Stimulated activated naive B cell treated with anti-CD40 and anti-IgM and Interleukin-4, amounts not matched to agents 10 μg/mL and 1 μg/mL and 100 μg/mL, for 72 hours (primary cell): ENCODE results near the gene CYTH1.

Source experiments
- ATAC-seq, 2 donors: fragments of 150-1000 bp; cut with Tn5 transposase; replicated peaks; 2 replicates each; pipeline ENCODE4 v1.10.0; 2021; ENCODE audit warnings: moderate library complexity in 1 of 2
- DNase-seq: peaks from one replicate; pipeline ENCODE4 v3.0.0; 2021
- H3K27ac Mint-ChIP-seq: one replicate; pipeline ENCODE4 v1.8.0; 2022; ENCODE audit warnings: mild to moderate bottlenecking, mixed read lengths
- H3K27me3 Mint-ChIP-seq, 2 donors: one replicate each; pipeline ENCODE4 v1.8.0; 2022; ENCODE audit warnings: mixed read lengths in 2 of 2
- H3K36me3 Mint-ChIP-seq, 2 donors: one replicate each; pipeline ENCODE4 v1.8.0; 2022; ENCODE audit warnings: mixed read lengths in 2 of 2, mild to moderate bottlenecking in 1 of 2
- H3K4me1 Mint-ChIP-seq, 2 donors: one replicate each; pipeline ENCODE4 v1.8.0; 2022; ENCODE audit warnings: mixed read lengths in 2 of 2, mild to moderate bottlenecking in 1 of 2
- H3K4me3 Mint-ChIP-seq, 2 donors: one replicate each; pipeline ENCODE4 v1.8.0; 2022; ENCODE audit warnings: mild to moderate bottlenecking in 2 of 2, mixed read lengths in 2 of 2, moderate library complexity in 1 of 2
- H3K9me3 Mint-ChIP-seq, 2 donors: one replicate each; pipeline ENCODE4 v1.8.0; 2022; ENCODE audit warnings: mixed read lengths in 2 of 2, mild to moderate bottlenecking in 1 of 2

Gene CYTH1, protein sequence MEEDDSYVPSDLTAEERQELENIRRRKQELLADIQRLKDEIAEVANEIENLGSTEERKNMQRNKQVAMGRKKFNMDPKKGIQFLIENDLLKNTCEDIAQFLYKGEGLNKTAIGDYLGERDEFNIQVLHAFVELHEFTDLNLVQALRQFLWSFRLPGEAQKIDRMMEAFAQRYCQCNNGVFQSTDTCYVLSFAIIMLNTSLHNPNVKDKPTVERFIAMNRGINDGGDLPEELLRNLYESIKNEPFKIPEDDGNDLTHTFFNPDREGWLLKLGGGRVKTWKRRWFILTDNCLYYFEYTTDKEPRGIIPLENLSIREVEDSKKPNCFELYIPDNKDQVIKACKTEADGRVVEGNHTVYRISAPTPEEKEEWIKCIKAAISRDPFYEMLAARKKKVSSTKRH

DNA sequence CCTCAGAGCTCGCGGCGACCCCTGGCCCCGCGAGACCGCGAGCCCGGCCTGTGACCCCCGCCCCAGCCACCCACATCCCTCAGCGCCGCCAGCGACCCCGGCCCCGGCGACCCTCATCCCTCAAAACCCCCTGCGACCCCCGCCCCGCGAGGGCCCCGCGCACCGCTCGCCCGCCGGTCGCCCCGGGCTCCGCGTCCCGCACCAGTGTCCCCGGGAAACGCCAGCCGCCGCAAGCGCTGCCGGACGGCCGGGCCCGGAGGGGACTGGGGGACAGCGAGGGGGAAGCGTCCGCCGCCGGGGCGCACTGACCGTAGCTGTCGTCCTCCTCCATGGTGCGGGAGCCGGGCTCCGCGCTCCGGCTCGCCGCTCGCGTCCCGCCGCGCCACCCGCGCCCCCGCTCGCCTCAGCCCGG lies at the start of gene CYTH1:
CYTH1 (minus strand) TSS at position 381 of the 412 bp plus-strand sequence; CDS start at position 331, 50 bp downstream.
- DNase-seq (no peak), ATAC-seq (no peak)
- peak within 1 kb of the TSS; percentile 98 for H3K27ac Mint-ChIP-seq
- H3K27me3 Mint-ChIP-seq, result no peaks in the 10 kb centered on the region
- peaks cover 14 to 23% of the 10 kb centered on the region in 2 donors for H3K36me3 Mint-ChIP-seq
- H3K4me1 Mint-ChIP-seq, result peaks cover 22 to 44% of the 10 kb centered on the region in 2 donors
- no peaks in the 10 kb centered on the region for H3K9me3 Mint-ChIP-seq
- peak within 1 kb of the TSS; percentile 89 for H3K4me3 Mint-ChIP-seq

DNA sequence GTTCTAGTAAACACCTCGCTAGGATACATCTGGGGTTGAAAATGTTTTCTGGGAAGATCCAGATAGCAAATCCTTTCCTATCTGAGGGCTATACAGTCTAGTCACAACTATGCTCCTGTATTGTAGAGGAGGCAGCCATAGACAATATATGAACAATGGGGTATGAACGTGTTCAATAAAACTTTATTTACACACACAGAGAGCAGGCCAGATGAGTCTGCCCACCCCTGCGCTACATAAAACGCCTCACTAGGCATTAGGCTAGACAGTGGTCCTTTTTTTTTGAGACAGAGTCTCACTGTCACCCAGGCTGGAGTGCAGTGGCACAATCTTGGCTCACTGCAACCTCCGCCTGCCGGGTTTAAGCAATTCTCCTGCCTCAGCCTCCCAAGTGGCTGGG lies 47.4 kb upstream of the CYTH1 start:
- Mint-ChIP-seq H3K9me3 (no peaks in the 10 kb centered on the region), H3K4me3 (no peak overlapping the region), H3K27ac (no peak overlapping the region), H3K36me3 (peaks cover 59 to 65% of the 10 kb centered on the region in 2 donors), H3K4me1 (peaks cover 5 to 15% of the 10 kb centered on the region in 2 donors), H3K27me3 (no peaks in the 10 kb centered on the region)
- ATAC-seq (no peak), DNase-seq (no peak)

DNA sequence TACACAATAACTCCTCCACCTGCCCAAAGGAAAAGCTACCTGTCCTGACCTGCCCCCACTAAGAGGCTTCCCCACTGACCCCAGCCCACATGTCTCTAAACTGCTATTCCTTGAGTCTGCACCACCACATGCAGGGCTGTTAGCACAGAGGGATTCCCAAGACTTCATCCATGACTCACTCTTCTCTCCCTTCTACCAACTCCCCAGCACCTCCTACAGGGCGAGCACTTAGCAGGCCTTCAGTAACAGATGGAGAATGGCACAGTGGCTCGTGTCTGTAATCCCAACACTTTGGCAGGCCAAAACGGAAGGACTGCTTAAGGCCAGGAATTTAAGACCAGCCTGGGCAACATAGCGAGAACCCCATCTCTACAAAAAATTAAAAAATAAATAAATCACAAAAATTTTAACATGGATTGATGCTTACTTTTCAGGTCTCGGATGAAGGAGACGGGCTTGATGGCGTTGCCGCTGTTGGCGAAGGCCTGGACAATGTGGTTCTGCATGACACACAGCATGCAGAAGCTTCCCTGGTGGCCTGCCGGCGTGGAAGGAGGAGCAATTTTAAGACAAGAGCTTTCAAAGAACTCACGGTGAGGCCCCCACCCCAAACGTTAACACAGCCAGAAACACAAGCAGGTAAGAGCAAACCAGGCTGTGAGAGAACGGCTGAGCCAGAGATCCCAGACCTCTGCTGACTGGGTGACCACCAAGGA lies 46.6 kb upstream of the CYTH1 start:
- Mint-ChIP-seq H3K27ac (peak overlapping the region; percentile 43), H3K36me3 (peaks cover 63 to 71% of the 10 kb centered on the region in 2 donors), H3K4me1 (peaks cover 7 to 15% of the 10 kb centered on the region in 2 donors), H3K27me3 (no peaks in the 10 kb centered on the region), H3K9me3 (no peaks in the 10 kb centered on the region), H3K4me3 (no peak overlapping the region)
- DNase-seq (no peak), ATAC-seq (no peak)

DNA sequence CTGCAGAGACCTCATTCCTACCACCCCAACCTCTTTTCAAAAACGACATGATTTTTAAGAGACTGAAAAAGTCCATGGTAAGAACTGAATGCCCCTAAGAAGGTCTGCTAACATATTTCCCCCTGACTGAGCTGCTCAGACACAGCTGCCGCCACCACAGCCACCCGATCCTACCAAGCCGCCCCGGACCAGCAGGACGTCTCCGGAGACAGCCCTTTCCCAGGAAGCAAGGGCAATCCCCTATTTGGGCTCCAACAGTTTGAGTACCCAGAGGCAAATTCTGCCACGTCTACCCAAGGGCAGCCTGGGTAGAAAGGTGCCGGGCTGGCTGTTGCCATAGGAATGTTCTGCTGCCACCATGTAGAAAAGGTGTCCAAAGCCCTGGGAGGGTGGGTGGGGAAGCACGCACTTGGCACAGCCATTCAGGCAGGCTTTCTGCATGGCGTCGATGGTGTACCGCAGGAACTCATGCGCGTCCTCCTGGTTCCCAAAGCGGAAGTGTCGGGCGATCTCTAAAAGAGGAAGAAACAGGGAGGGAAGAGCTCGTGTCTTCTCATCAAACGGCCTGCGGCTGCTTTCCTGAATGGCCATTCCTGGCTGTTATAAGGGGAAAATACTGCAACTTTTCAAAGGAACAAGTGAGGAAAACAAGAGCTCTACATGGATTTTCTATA lies 44.9 kb upstream of the CYTH1 start:
- Mint-ChIP-seq H3K27me3 (no peaks in the 10 kb centered on the region), H3K27ac (peak overlapping the region; percentile 7), H3K36me3 (peaks cover 64 to 72% of the 10 kb centered on the region in 2 donors), H3K9me3 (no peaks in the 10 kb centered on the region), H3K4me1 (peaks cover 5 to 15% of the 10 kb centered on the region in 2 donors), H3K4me3 (no peak overlapping the region)
- ATAC-seq (peak in 1 of 2 donors; percentile 47), DNase-seq (no peak)

DNA sequence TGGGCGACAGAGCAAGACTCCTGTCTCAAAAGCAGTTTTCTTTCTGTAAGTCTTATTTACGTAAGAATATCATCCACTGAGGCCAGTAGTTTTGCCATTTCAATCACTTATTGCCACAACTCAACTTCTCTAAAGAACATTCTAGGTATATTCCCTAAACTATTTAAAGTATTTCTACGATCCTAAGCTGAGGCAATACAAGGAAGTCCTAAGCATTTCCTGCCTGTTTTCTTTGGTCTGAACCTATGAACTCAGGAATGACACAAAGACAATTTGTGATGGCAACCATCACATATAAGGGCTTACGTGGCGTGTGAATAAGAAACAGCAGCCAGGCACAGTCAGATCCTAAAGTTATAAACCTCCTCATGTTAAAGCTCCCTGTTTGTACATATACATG lies 44.3 kb upstream of the CYTH1 start:
- ATAC-seq (no peak), DNase-seq (no peak)
- H3K9me3 Mint-ChIP-seq, result no peaks in the 10 kb centered on the region
- H3K27me3 Mint-ChIP-seq, result no peaks in the 10 kb centered on the region
- peaks cover 63 to 76% of the 10 kb centered on the region in 2 donors for H3K36me3 Mint-ChIP-seq
- peaks cover 5 to 15% of the 10 kb centered on the region in 2 donors for H3K4me1 Mint-ChIP-seq
- H3K4me3 Mint-ChIP-seq, result no peak overlapping the region
- H3K27ac Mint-ChIP-seq, result no peak overlapping the region

DNA sequence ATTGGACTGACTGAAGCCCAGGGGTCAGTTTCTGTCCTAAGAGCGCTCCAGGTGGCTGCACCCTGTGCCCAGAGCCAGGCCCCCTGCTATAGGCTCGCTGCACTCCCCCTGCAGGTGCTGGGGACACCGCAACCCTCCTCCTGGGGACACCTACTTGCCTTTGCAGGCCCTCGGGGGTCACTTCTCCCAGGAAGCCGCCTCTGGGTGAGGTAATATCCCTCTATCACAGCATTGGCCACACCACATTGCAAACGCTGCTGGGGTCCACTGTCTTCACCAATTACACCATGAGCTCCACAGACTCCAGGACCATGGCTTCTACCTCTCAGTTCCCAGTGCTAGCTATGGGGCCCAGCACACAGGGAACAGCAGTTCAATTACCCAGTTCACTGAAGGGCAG lies 43.6 kb upstream of the CYTH1 start:
- no peak for DNase-seq
- no peak overlapping the region for H3K4me3 Mint-ChIP-seq
- H3K9me3 Mint-ChIP-seq, result no peaks in the 10 kb centered on the region
- no peak for ATAC-seq
- no peak overlapping the region for H3K27ac Mint-ChIP-seq
- no peaks in the 10 kb centered on the region for H3K27me3 Mint-ChIP-seq
- peaks cover 65 to 81% of the 10 kb centered on the region in 2 donors for H3K36me3 Mint-ChIP-seq
- H3K4me1 Mint-ChIP-seq, result peaks cover 6 to 15% of the 10 kb centered on the region in 2 donors

DNA sequence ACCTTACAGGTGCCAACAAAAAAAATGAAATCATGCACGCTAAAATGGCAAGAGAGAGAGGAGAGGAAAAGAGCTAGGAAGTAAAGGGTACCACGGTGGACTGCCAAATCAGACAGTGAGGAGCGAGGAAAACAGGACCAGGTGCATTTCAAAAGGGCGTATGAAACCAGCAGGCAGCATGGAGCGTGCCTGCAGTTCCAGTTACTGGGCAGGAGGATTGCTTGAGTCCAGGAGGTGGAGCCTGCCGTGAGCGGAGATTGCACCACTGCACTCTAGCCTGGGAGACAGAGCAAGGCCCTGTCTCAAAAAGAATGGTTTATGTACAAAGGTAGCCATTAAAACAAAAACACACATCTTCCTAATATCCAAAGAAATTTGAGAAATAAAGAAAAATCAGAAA lies 42.2 kb upstream of the CYTH1 start:
- ATAC-seq (no peak), DNase-seq (no peak)
- peaks cover 64 to 86% of the 10 kb centered on the region in 2 donors for H3K36me3 Mint-ChIP-seq
- no peaks in the 10 kb centered on the region for H3K9me3 Mint-ChIP-seq
- no peak overlapping the region for H3K4me3 Mint-ChIP-seq
- H3K27me3 Mint-ChIP-seq, result no peaks in the 10 kb centered on the region
- H3K27ac Mint-ChIP-seq, result no peak overlapping the region
- peaks cover 8 to 24% of the 10 kb centered on the region in 2 donors for H3K4me1 Mint-ChIP-seq

DNA sequence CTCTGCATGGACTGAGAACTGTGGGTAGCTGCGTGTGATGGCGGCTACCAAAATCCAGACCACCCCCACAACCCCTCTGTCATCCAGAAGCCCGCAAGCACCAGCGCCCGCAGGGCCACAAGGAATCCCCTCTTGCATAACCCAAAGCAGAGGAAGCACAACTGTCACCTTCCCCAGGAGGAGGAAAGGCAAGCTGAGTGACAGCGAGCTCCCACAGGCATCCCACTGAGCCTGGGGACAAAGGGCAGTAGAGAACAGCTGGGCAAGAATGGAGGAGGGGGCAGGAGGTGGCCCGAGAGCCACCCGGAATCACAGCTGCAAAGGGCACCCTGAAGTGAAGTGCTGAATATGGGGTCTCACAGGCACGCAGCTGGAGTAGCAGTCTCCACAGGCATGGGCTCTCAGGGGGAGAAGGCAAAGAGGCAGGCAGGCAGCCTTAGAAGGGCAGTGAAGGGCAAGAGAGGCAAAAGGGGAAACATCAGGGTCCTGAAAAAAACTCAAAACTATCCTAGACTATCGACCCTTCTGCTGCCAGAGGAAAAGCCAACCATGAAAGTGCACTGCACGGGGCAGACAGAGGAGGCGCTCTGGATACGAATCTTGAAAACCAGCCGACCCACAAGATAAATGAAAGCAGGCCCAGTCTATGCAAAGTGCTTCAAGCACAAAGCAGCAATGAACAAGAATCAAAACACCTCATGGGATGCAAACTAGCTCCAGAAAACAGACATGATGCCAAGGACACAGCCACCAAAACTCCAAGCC lies 41.4 kb upstream of the CYTH1 start:
- H3K9me3 Mint-ChIP-seq, result no peaks in the 10 kb centered on the region

DNA sequence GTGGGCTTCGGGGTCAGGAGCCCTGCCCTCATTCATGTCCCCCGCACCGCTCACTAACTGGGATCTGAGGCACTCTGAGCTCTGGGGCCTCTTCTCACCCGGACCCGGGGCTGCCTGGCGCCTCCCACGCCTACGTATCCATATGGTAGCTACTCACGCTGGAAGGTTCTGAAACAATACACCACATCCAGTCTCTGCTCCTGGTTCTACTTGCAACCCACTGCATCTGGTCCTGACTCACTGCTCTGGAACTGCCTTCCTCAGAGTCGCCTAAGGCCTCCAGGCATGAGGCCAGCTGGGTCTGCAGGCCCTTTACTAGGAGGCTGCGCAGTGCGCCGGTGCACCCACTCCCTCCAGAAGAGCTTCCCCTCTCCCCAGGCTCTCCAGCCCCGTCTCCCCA lies 40.5 kb upstream of the CYTH1 start:
- ATAC-seq (no peak), DNase-seq (no peak)
- H3K27me3 Mint-ChIP-seq, result no peaks in the 10 kb centered on the region

More for the DNA sequence above, 41.4 kb upstream of the CYTH1 start:
- DNase-seq, result no peak
- peaks cover 69 to 87% of the 10 kb centered on the region in 2 donors for H3K36me3 Mint-ChIP-seq
- no peaks in the 10 kb centered on the region for H3K27me3 Mint-ChIP-seq
- peak overlapping the region; percentile 65 for H3K27ac Mint-ChIP-seq
- no peak for ATAC-seq
- peaks cover 12 to 30% of the 10 kb centered on the region in 2 donors for H3K4me1 Mint-ChIP-seq
- no peak overlapping the region for H3K4me3 Mint-ChIP-seq

DNA sequence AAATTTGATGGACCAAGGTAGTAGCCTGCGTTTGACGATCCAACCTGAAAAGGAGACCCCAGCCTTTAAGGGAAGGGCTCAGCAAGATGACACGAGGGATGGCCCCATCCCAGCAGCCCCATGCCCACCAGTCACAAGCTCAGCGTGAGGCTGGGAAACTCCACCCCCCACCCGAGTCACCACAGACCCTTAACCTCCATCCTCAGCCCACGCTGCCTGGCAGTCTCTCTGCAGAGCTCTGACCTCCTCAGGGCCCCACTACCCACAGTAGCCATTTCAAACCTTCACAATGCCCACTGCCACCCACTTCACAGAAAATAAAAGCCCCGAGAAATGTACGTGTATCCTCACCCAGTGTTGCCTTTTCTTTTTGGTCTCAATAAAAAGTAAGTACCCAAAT lies 39.9 kb upstream of the CYTH1 start:
- DNase-seq, result no peak
- Mint-ChIP-seq H3K4me3 (no peak overlapping the region), H3K9me3 (no peaks in the 10 kb centered on the region), H3K27me3 (no peaks in the 10 kb centered on the region), H3K36me3 (peaks cover 69 to 81% of the 10 kb centered on the region in 2 donors), H3K27ac (no peak overlapping the region), H3K4me1 (peaks cover 10 to 20% of the 10 kb centered on the region in 2 donors)
- no peak for ATAC-seq

More for the DNA sequence above, 40.5 kb upstream of the CYTH1 start:
- Mint-ChIP-seq H3K27ac (peak overlapping the region; percentile 14), H3K36me3 (peaks cover 64 to 81% of the 10 kb centered on the region in 2 donors), H3K4me3 (no peak overlapping the region), H3K9me3 (no peaks in the 10 kb centered on the region), H3K4me1 (peaks cover 10 to 26% of the 10 kb centered on the region in 2 donors)

DNA sequence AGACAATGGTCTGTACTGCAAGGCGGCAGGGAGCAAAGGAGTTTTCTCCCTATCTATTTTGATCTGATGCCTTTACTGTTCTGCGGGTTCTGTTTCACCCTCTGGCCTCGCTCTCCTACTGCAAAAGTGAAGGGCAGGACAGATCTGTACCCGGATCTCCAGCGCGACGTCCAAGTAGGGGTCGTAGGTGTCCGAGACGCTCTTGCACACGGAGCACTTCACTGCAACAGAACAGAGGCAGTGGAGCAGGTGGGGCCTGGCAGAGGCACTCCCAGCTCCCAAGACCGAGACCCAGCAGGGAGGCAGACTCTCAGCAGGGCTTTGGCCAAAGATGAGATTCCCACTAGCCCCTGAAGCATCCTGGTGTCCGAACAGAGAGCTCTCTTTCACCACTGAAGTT lies 38.8 kb upstream of the CYTH1 start:
- Mint-ChIP-seq H3K4me3 (no peak overlapping the region), H3K27me3 (no peaks in the 10 kb centered on the region), H3K4me1 (peaks cover 10 to 18% of the 10 kb centered on the region in 2 donors), H3K36me3 (peaks cover 67 to 80% of the 10 kb centered on the region in 2 donors), H3K27ac (no peak overlapping the region), H3K9me3 (no peaks in the 10 kb centered on the region)
- DNase-seq, result no peak
- ATAC-seq, result no peak

DNA sequence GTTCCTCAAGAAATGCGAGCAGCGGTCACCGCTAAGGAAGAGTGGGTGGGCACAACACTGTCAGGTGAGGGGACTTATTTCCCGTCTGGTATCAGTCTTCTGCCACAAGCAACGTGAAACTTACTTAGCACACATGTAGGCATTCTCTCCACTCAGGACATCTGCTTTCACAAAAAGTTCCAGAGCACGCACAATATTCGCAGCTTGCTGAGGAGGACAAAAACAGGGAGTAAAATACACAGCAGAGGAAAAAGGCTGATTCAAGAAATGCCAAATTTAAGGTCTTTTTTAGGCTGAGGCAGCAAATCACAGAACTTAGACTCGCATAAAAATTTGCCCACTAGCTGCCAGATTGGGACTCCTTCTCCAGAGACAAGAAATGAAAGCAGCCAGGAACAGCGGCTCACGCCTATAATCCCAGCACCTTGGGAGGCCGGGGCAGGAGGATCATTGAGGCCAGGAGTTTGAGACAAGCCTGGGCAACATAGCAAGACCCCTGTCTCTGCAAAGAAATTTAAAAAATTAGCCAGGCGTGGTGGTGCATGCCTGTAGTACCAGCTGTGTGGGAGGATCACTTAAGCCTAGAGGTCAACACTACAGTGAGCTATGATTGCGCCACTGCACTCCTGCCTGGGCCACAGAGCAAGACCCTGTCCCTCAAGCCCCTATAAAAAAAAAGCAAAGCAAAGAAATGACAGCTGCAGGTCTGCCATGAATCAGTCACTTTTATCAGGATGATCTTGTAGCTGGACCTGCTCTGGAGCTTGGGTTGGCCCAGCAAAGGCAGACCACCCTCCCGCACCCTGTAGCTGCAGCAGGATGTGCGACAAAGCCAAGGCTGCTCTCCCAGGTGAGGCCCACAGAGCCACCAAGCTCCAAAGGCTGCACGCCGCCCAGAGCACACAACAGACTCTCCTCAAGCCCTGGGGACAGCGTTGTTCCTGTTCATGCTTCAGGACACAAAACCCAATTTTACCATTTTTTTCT lies 38.0 kb upstream of the CYTH1 start:
- peaks cover 10 to 18% of the 10 kb centered on the region in 2 donors for H3K4me1 Mint-ChIP-seq
- no peak overlapping the region for H3K4me3 Mint-ChIP-seq
- DNase-seq, result no peak
- H3K27me3 Mint-ChIP-seq, result no peaks in the 10 kb centered on the region
- H3K36me3 Mint-ChIP-seq, result peaks cover 60 to 73% of the 10 kb centered on the region in 2 donors
- no peaks in the 10 kb centered on the region for H3K9me3 Mint-ChIP-seq
- no peak overlapping the region for H3K27ac Mint-ChIP-seq
- no peak for ATAC-seq

DNA sequence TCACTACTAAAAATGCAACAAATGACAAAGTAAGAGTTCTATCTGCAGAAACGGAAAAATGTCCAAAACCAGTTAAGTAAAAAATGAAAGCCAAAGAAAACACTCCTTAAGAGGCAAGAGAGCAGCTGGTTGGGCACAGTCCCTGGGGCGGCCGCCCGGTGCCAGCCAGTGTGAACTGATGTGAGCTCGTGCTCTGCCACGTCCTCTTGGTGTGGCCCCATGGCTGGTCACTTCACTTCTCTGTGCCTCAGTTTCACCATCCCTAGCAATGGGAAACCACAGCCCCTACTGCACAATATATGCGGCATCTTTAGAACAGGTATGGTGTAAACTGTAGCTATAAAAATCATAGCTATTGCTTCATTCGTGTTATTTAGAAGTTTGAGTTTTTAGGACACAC lies 37.3 kb upstream of the CYTH1 start:
- H3K27me3 Mint-ChIP-seq, result no peaks in the 10 kb centered on the region
- H3K4me3 Mint-ChIP-seq, result no peak overlapping the region
- ATAC-seq, result no peak
- H3K27ac Mint-ChIP-seq, result no peak overlapping the region
- DNase-seq, result no peak
- H3K9me3 Mint-ChIP-seq, result no peaks in the 10 kb centered on the region
- peaks cover 56 to 68% of the 10 kb centered on the region in 2 donors for H3K36me3 Mint-ChIP-seq
- H3K4me1 Mint-ChIP-seq, result peaks cover 10 to 18% of the 10 kb centered on the region in 2 donors
